ENCODE data around the gene HSD17B10. TPM values are rescaled to one million over a fixed set of nuclear protein-coding genes. Genes with fewer than 3 reads are reported as not detected.
"Not testable (repeated sequence)": the region's sequence is repeated elsewhere in the genome, so short reads cannot be mapped to it uniquely, and the experiment has no call there.

Gene HSD17B10
- total and polyA plus RNA-seq, 2 donors (not counting 1 experiment from before 2014, with no cell fraction given), result 49.7 to 66.5 TPM

DNA sequence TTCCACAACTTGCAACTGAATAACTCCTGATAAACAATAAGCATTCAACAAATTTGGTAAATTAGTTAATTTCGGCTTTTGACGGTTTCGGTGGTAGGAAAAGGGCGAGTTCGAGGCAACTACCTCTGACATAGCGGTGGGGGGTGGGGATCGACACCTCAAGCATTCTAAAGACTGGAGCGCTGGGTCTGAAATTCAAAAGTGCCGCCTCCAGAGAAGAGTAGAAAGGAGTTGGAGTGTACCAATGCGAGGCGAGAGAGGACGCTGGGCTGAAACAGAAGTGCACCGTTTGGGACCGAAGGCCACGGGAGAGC is 12.4 kb downstream of the HSD17B10 start:
- Histone ChIP-seq H3K4me1 (ENCODE audit: control insufficient read depth in 2 of 2, insufficient read depth in 2 of 2, low read length in 2 of 2) (peaks cover 17 to 23% of the 10 kb centered on the region in 2 donors), H4K20me1 (ENCODE audit: control insufficient read depth, insufficient read depth, low read length, poor library complexity, severe bottlenecking) (peaks cover 39% of the 10 kb centered on the region), H3K9ac (ENCODE audit: low read length) (peak overlapping the region; percentile 96), H3K36me3 (replicated peaks in 1 of 2; ENCODE audit: control extremely low read depth in 1 of 2, control insufficient read depth in 1 of 2, extremely low read depth in 1 of 2, insufficient read depth in 2 of 2, low read length in 1 of 2) (no peaks in the 10 kb centered on the region), H3K4me3 (ENCODE audit: control extremely low read depth in 1 of 5, extremely low read depth in 1 of 5, insufficient read depth in 1 of 5, low read depth in 2 of 5, low read length in 4 of 5) (peak overlapping the region; percentile 43 to 95 (median 93)), H3K79me2 (ENCODE audit: control insufficient read depth, insufficient read depth, low read length) (peaks cover 47% of the 10 kb centered on the region), H2AFZ (ENCODE audit: insufficient read depth, low read depth, low read length, poor library complexity, severe bottlenecking) (peak overlapping the region; percentile 81), H3K4me2 (replicated peaks; ENCODE audit: low read depth, low read length, poor library complexity, severe bottlenecking) (peak overlapping the region; percentile 88), H3K9me3 (ENCODE audit: control extremely low read depth in 1 of 3, control insufficient read depth in 2 of 3, insufficient read depth in 1 of 3, low read length in 2 of 3) (no peaks in the 10 kb centered on the region), H3K27ac (ENCODE audit: low read length in 2 of 2) (peak overlapping the region; percentile 96 to 98), H3K27me3 (replicated peaks in 1 of 4; ENCODE audit: control extremely low read depth in 1 of 4, control insufficient read depth in 3 of 4, insufficient read depth in 4 of 4, low read length in 3 of 4) (no peaks in the 10 kb centered on the region)
- peak overlapping the region; percentile 94 for H3K27ac Mint-ChIP-seq
- WGBS (ENCODE audit: insufficient coverage), result 0% methylated on average over 10 of the region's 15 CpGs
- DNase-seq (no peak), ATAC-seq (ENCODE audit: low read depth) (no peak)
- intact Hi-C loops (cut with micrococcal nuclease), result loop anchor here (1.0 to 10.0 kb wide), 3 partner anchors 13 to 1743 kb away; partner anchors contain the start of gene HSD17B10
- no peak for TF ChIP-seq EZH2 (IDR thresholded peaks at IDR 0.05; ENCODE audit: borderline replicate concordance, insufficient read depth, low read depth, low read length, poor library complexity, severe bottlenecking)
- TF ChIP-seq, protein P1, sequence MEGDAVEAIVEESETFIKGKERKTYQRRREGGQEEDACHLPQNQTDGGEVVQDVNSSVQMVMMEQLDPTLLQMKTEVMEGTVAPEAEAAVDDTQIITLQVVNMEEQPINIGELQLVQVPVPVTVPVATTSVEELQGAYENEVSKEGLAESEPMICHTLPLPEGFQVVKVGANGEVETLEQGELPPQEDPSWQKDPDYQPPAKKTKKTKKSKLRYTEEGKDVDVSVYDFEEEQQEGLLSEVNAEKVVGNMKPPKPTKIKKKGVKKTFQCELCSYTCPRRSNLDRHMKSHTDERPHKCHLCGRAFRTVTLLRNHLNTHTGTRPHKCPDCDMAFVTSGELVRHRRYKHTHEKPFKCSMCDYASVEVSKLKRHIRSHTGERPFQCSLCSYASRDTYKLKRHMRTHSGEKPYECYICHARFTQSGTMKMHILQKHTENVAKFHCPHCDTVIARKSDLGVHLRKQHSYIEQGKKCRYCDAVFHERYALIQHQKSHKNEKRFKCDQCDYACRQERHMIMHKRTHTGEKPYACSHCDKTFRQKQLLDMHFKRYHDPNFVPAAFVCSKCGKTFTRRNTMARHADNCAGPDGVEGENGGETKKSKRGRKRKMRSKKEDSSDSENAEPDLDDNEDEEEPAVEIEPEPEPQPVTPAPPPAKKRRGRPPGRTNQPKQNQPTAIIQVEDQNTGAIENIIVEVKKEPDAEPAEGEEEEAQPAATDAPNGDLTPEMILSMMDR (IDR thresholded peaks at IDR 0.05), result no peak
- peaks cover 31% of the 10 kb centered on the region for H3K4me1 Mint-ChIP-seq
- CTCF ChIA-PET, result interaction anchor here (1.1 to 2.3 kb wide), 3 partner anchors 14 to 104 kb away, joined by 3 to 13 read pairs (median 8); no protein-coding TSS in a partner anchor
- no peaks in the 10 kb centered on the region for H3K9me3 Mint-ChIP-seq (ENCODE audit: insufficient read depth)
- H3K4me3 Mint-ChIP-seq, result peak overlapping the region; percentile 87
- POLR2A ChIA-PET, result interaction anchor here (0.7 to 2.1 kb wide), 4 partner anchors 13 to 341 kb away, joined by 3 to 9 read pairs (median 5); partner anchors contain the start of genes HSD17B10 and TSPYL2
- H3K27me3 Mint-ChIP-seq, result no peaks in the 10 kb centered on the region

DNA sequence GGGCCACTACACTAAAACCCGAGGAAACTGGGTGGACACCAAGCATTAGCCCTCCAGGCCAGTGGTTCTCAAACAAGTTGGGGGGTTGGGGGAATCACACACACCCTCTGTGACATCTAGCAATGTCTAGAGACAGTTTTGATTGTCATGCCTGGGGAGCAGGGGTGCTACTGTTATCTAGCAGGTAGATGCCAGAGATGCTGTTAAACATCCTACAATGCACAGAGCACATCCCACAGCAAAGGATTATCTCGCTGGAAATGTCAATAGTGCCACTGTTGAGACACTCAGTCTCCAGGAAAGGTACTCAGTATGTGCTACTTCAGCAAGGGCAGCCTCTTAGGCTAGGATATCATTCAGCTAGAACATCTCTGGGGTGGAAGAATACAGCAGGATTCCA is 13.0 kb downstream of the HSD17B10 start:
- no peak overlapping the region for H2AFZ ChIP-seq (ENCODE audit: insufficient read depth, low read depth, low read length, poor library complexity, severe bottlenecking)
- H3K4me3 ChIP-seq (ENCODE audit: control extremely low read depth in 1 of 5, extremely low read depth in 1 of 5, insufficient read depth in 1 of 5, low read depth in 2 of 5, low read length in 4 of 5), result peak overlapping the region; percentile 43 to 95 (median 93)
- peaks cover 17 to 23% of the 10 kb centered on the region in 2 donors for H3K4me1 ChIP-seq (ENCODE audit: control insufficient read depth in 2 of 2, insufficient read depth in 2 of 2, low read length in 2 of 2)
- CTCF ChIA-PET, result no interaction called here
- ATAC-seq (ENCODE audit: low read depth) (no peak), DNase-seq (no peak)
- WGBS (ENCODE audit: insufficient coverage), result no CpG with 5 or more reads among the region's 2 CpGs
- peaks cover 51% of the 10 kb centered on the region for H3K79me2 ChIP-seq (ENCODE audit: control insufficient read depth, insufficient read depth, low read length)
- TF ChIP-seq, protein P1 (IDR thresholded peaks at IDR 0.05), result no peak
- TF ChIP-seq EZH2 (IDR thresholded peaks at IDR 0.05; ENCODE audit: borderline replicate concordance, insufficient read depth, low read depth, low read length, poor library complexity, severe bottlenecking), result no peak
- H4K20me1 ChIP-seq (ENCODE audit: control insufficient read depth, insufficient read depth, low read length, poor library complexity, severe bottlenecking), result peaks cover 40% of the 10 kb centered on the region
- H3K4me1 Mint-ChIP-seq, result peaks cover 31% of the 10 kb centered on the region
- H3K27ac Mint-ChIP-seq, result peak overlapping the region; percentile 94
- POLR2A ChIA-PET, result no interaction called here
- H3K4me2 ChIP-seq (replicated peaks; ENCODE audit: low read depth, low read length, poor library complexity, severe bottlenecking), result peak overlapping the region; percentile 88
- no peaks in the 10 kb centered on the region for H3K9me3 ChIP-seq (ENCODE audit: control extremely low read depth in 1 of 3, control insufficient read depth in 2 of 3, insufficient read depth in 1 of 3, low read length in 2 of 3)
- no peaks in the 10 kb centered on the region for H3K9me3 Mint-ChIP-seq (ENCODE audit: insufficient read depth)
- H3K36me3 ChIP-seq (replicated peaks in 1 of 2; ENCODE audit: control extremely low read depth in 1 of 2, control insufficient read depth in 1 of 2, extremely low read depth in 1 of 2, insufficient read depth in 2 of 2, low read length in 1 of 2), result no peaks in the 10 kb centered on the region
- peak overlapping the region; percentile 96 for H3K9ac ChIP-seq (ENCODE audit: low read length)
- peak overlapping the region; percentile 87 for H3K4me3 Mint-ChIP-seq
- intact Hi-C loops (cut with micrococcal nuclease), result loop anchor here (10.0 kb wide), 1 partner anchor 1744 kb away; no protein-coding TSS in a partner anchor
- peak overlapping the region in 1 of 2 donors; percentile 98 for H3K27ac ChIP-seq (ENCODE audit: low read length in 2 of 2)
- H3K27me3 ChIP-seq (replicated peaks in 1 of 4; ENCODE audit: control extremely low read depth in 1 of 4, control insufficient read depth in 3 of 4, insufficient read depth in 4 of 4, low read length in 3 of 4), result no peaks in the 10 kb centered on the region
- H3K27me3 Mint-ChIP-seq, result no peaks in the 10 kb centered on the region

DNA sequence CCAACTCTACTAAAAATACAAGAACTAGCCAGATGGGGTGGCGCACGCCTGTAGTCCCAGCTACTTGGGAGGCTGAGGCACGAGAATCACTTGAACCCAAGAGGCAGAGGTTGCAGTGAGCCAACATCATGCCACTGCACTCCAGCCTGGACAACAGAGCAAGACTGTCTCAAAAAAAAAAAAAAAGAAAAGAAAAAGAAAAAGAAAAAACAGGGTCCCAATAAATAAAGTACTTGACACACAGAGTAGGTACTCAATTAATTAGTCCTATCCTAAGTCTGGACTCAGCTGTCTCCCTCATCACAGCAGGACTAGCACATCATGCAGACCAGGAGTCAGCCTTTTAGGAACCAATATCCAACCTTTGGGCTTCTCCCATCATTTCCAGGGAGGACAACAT is 13.8 kb downstream of the HSD17B10 start:
- intact Hi-C loops (cut with micrococcal nuclease), result loop anchor here (10.0 kb wide), 1 partner anchor 1744 kb away; no protein-coding TSS in a partner anchor
- Histone ChIP-seq H3K4me1 (ENCODE audit: control insufficient read depth in 2 of 2, insufficient read depth in 2 of 2, low read length in 2 of 2) (peaks cover 17 to 23% of the 10 kb centered on the region in 2 donors), H3K79me2 (ENCODE audit: control insufficient read depth, insufficient read depth, low read length) (peaks cover 58% of the 10 kb centered on the region), H3K4me2 (replicated peaks; ENCODE audit: low read depth, low read length, poor library complexity, severe bottlenecking) (peak overlapping the region; percentile 88), H4K20me1 (ENCODE audit: control insufficient read depth, insufficient read depth, low read length, poor library complexity, severe bottlenecking) (peaks cover 40% of the 10 kb centered on the region)
- H3K27me3 ChIP-seq (replicated peaks in 1 of 4; ENCODE audit: control extremely low read depth in 1 of 4, control insufficient read depth in 3 of 4, insufficient read depth in 4 of 4, low read length in 3 of 4); DNase-seq; H3K36me3 ChIP-seq (replicated peaks in 1 of 2; ENCODE audit: control extremely low read depth in 1 of 2, control insufficient read depth in 1 of 2, extremely low read depth in 1 of 2, insufficient read depth in 2 of 2, low read length in 1 of 2); H3K9ac ChIP-seq (ENCODE audit: low read length); H3K4me3 Mint-ChIP-seq; CTCF ChIA-PET; H3K27ac Mint-ChIP-seq; H3K9me3 ChIP-seq (ENCODE audit: control extremely low read depth in 1 of 3, control insufficient read depth in 2 of 3, insufficient read depth in 1 of 3, low read length in 2 of 3); POLR2A ChIA-PET; H3K9me3 Mint-ChIP-seq (ENCODE audit: insufficient read depth); H3K27ac ChIP-seq (ENCODE audit: low read length in 2 of 2); ATAC-seq (ENCODE audit: low read depth); H2AFZ ChIP-seq (ENCODE audit: insufficient read depth, low read depth, low read length, poor library complexity, severe bottlenecking); H3K4me3 ChIP-seq (ENCODE audit: control extremely low read depth in 1 of 5, extremely low read depth in 1 of 5, insufficient read depth in 1 of 5, low read depth in 2 of 5, low read length in 4 of 5); H3K27me3 Mint-ChIP-seq: not testable (repeated sequence)
- WGBS (ENCODE audit: insufficient coverage), result no CpG with 5 or more reads among the region's 3 CpGs
- H3K4me1 Mint-ChIP-seq, result peaks cover 31% of the 10 kb centered on the region
